Osteoblast (primary cell): ENCODE results near the gene ZNF497. TPM values are rescaled to one million over a fixed set of nuclear protein-coding genes. Genes with fewer than 3 reads are reported as not detected.
"Not testable (repeated sequence)": the region's sequence is repeated elsewhere in the genome, so short reads cannot be mapped to it uniquely, and the experiment has no call there.

ENCODE experiments used
- DNase-seq: peaks from one replicate; pipeline ENCODE4 v3.0.0; 2011; ENCODE audit warnings: low spot score, mixed read lengths; ENCODE audit not compliant: insufficient read length; ENCODE audit errors: missing footprints
- H2AFZ ChIP-seq: 2 replicates; pipeline ENCODE4 v1.6.0; 2011; ENCODE audit warnings: mild to moderate bottlenecking, low read length
- H3K27ac ChIP-seq: 2 replicates; pipeline ENCODE4 v1.5.1; 2011; ENCODE audit warnings: mild to moderate bottlenecking, low read depth, low read length, moderate library complexity
- H3K27me3 ChIP-seq: 2 replicates; pipeline ENCODE4 v1.6.0; 2012; ENCODE audit warnings: mild to moderate bottlenecking, control low read depth, inconsistent platforms, low read length, moderate library complexity; ENCODE audit not compliant: insufficient read depth
- H3K36me3 ChIP-seq: 2 replicates; pipeline ENCODE4 v1.5.1; 2011; ENCODE audit warnings: mild to moderate bottlenecking, low read length, control low read depth, moderate library complexity; ENCODE audit not compliant: insufficient read depth
- H3K4me1 ChIP-seq: 2 replicates; pipeline ENCODE4 v1.5.1; 2011; ENCODE audit warnings: mild to moderate bottlenecking, low read length, control low read depth, moderate library complexity; ENCODE audit not compliant: insufficient read depth
- H3K4me2 ChIP-seq: 2 replicates; pipeline ENCODE4 v1.6.0; 2011; ENCODE audit warnings: mild to moderate bottlenecking, low read length; ENCODE audit not compliant: insufficient read depth
- H3K4me3 ChIP-seq: fragments of 200-600 bp; sonication (generic); 3 replicates; pipeline ENCODE4 v1.5.1; 2012; ENCODE audit warnings: mild to moderate bottlenecking, low read length, inconsistent platforms; ENCODE audit not compliant: insufficient read depth
- H3K79me2 ChIP-seq: 2 replicates; pipeline ENCODE4 v1.6.0; 2012; ENCODE audit warnings: mild to moderate bottlenecking, low read length, control low read depth, inconsistent platforms; ENCODE audit not compliant: insufficient read depth
- H3K9me3 ChIP-seq: 2 replicates; pipeline ENCODE4 v1.5.1; 2011; ENCODE audit warnings: low read depth, low read length, control low read depth
- H4K20me1 ChIP-seq: 2 replicates; pipeline ENCODE4 v1.6.0; 2012; ENCODE audit warnings: mild to moderate bottlenecking, low read length, control low read depth; ENCODE audit not compliant: insufficient read depth
- total RNA-seq: library from RNA; depleted of rRNA; stranded (reverse); fragments of >200 nt; gene quantifications from 2 replicates; pipeline ENCODE4 v1.2.3, GENCODE V29; 2012
- TF ChIP-seq, protein P1 (sequence below): IDR thresholded peaks from 2 replicates; pipeline ENCODE4 v1.5.1; 2011; ENCODE audit warnings: mild to moderate bottlenecking, low read depth, low read length, moderate library complexity; ENCODE audit errors: extremely low read depth

Gene ZNF497
- total RNA-seq, 1 donor, result 1.4 TPM

DNA sequence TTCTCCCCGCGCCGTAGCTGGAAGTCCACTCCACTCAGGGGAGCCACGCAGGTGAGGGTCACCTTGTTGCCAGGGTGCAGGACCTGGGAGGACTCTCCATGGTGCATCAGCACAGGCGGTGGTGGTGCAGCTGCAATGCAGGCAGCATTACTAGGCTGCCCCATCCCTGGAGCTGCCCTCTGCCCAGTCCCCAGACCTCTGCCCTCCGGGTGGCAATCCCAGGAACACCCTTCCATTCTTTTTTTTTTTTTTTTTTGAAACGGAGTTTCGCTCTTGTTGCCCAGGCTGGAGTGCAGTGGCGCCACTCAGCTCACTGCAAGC, 11.0 kb downstream of the ZNF497 start:
- TF ChIP-seq, protein P1, sequence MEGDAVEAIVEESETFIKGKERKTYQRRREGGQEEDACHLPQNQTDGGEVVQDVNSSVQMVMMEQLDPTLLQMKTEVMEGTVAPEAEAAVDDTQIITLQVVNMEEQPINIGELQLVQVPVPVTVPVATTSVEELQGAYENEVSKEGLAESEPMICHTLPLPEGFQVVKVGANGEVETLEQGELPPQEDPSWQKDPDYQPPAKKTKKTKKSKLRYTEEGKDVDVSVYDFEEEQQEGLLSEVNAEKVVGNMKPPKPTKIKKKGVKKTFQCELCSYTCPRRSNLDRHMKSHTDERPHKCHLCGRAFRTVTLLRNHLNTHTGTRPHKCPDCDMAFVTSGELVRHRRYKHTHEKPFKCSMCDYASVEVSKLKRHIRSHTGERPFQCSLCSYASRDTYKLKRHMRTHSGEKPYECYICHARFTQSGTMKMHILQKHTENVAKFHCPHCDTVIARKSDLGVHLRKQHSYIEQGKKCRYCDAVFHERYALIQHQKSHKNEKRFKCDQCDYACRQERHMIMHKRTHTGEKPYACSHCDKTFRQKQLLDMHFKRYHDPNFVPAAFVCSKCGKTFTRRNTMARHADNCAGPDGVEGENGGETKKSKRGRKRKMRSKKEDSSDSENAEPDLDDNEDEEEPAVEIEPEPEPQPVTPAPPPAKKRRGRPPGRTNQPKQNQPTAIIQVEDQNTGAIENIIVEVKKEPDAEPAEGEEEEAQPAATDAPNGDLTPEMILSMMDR, result no peak
- H3K36me3 ChIP-seq, result no peaks in the 10 kb centered on the region
- H3K4me3 ChIP-seq, result no peak overlapping the region
- H4K20me1 ChIP-seq, result no peaks in the 10 kb centered on the region
- H3K79me2 ChIP-seq, result no peaks in the 10 kb centered on the region
- H3K27ac ChIP-seq, result no peak overlapping the region
- peak; percentile 57 for DNase-seq
- H3K9me3 ChIP-seq, result no peaks in the 10 kb centered on the region
- H2AFZ ChIP-seq, result no peak overlapping the region
- peaks cover 31% of the 10 kb centered on the region for H3K27me3 ChIP-seq
- no peaks in the 10 kb centered on the region for H3K4me1 ChIP-seq
- H3K4me2 ChIP-seq, result no peak overlapping the region

DNA sequence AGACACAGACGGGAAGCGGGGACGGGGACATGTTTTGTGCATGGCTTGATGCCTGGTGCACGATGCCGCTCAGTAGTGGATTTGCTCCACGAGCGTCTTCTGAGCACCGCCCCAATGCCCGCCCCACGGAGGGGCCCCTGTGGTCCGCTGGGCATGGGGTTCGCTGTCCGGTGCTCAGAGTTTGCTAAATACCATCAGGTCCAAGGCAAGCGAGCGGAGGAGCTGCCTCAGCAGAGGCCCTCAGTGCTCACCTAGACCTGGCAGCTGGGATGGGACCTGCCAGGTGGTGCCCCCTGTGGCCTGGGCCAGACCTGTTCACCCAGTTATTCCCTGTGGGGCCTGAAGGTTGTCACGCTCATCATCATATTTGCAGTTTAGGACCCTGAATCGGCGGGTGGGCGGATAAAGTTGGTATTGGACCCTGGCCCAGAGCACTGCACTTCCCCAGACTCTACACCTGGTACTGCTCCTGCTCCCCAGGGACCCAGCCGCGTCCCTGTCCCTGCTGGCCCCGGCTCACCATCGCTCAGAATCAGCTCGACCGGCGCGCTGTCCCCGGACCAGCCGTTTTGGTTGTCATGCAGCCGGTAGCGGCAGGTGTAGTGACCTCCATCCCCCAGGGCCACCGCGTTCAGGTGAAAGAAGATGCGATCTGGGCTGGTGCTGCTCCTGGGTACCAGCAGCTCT, 11.5 kb downstream of the ZNF497 start:
- no peaks in the 10 kb centered on the region for H3K36me3 ChIP-seq
- H3K27me3 ChIP-seq, result peaks cover 33% of the 10 kb centered on the region
- no peak overlapping the region for H2AFZ ChIP-seq
- peak; percentile 77 for DNase-seq
- H3K4me3 ChIP-seq, result no peak overlapping the region
- H3K4me2 ChIP-seq, result peak overlapping the region; percentile 45
- H3K79me2 ChIP-seq, result no peaks in the 10 kb centered on the region
- no peaks in the 10 kb centered on the region for H4K20me1 ChIP-seq
- TF ChIP-seq, protein P1, result no peak
- no peaks in the 10 kb centered on the region for H3K4me1 ChIP-seq
- no peak overlapping the region for H3K27ac ChIP-seq
- H3K9me3 ChIP-seq, result no peaks in the 10 kb centered on the region

DNA sequence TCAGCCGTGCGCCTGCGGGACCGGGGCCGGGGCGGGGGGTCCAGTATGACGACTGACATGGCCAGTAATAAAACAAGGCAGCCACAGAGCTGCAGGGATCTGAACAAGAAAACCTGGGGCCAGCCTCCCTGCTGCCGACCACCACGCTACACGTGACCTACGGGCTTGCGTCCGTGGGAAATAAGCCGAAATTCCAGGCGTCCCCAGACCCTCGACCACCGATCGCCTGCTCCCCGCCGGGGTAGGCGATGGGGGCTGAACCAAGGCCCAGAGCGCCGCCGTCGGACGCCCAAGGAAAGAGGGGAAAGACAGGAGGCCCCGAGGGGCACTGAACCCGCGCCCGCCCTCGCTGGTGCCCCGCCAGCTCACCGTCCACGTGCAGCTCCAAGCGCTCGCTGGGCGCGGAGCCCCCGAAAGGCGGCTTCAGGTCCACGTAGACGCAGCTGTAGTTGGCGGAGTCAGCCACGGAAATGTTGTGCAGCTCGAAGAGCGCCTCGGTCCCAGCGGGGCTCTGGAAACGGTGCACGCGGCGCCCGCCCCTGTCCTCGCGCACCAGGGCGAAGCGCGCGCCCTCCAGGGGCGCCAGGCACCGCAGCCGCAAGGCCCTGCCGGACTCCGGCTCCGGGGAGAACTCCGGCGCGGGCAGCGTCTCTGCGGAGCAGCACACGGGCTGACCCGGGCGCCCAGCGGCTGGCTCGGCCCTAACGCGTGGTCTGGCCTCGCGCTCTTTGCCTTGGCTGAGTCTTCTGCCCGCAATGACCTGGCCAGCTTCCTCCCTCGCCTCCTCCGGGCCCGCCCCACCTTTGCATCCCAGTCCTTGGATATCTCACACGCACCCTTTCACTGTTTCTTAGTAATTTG, 12.3 kb downstream of the ZNF497 start:
- peak; percentile 80 for DNase-seq
- no peaks in the 10 kb centered on the region for H4K20me1 ChIP-seq
- peak overlapping the region; percentile 22 for H2AFZ ChIP-seq
- no peaks in the 10 kb centered on the region for H3K9me3 ChIP-seq
- peaks cover 27% of the 10 kb centered on the region for H3K27me3 ChIP-seq
- no peaks in the 10 kb centered on the region for H3K79me2 ChIP-seq
- TF ChIP-seq, protein P1, result no peak
- H3K4me2 ChIP-seq, result peak overlapping the region; percentile 45
- no peaks in the 10 kb centered on the region for H3K36me3 ChIP-seq
- no peaks in the 10 kb centered on the region for H3K4me1 ChIP-seq
- H3K27ac ChIP-seq, result no peak overlapping the region
- H3K4me3 ChIP-seq, result peak overlapping the region; percentile 35

GRCh38 chr19:58349590-58349989, 13.0 kb downstream of the ZNF497 start:
- H3K79me2 ChIP-seq, result no peaks in the 10 kb centered on the region
- TF ChIP-seq, protein P1, result no peak
- no peak overlapping the region for H2AFZ ChIP-seq
- no peak overlapping the region for H3K4me3 ChIP-seq
- H3K27me3 ChIP-seq, result peaks cover 27% of the 10 kb centered on the region
- H3K36me3 ChIP-seq, result no peaks in the 10 kb centered on the region
- no peaks in the 10 kb centered on the region for H3K9me3 ChIP-seq
- no peak for DNase-seq
- H4K20me1 ChIP-seq, result no peaks in the 10 kb centered on the region
- H3K4me1 ChIP-seq, result no peaks in the 10 kb centered on the region
- no peak overlapping the region for H3K27ac ChIP-seq
- H3K4me2 ChIP-seq, result peak overlapping the region; percentile 45

DNA sequence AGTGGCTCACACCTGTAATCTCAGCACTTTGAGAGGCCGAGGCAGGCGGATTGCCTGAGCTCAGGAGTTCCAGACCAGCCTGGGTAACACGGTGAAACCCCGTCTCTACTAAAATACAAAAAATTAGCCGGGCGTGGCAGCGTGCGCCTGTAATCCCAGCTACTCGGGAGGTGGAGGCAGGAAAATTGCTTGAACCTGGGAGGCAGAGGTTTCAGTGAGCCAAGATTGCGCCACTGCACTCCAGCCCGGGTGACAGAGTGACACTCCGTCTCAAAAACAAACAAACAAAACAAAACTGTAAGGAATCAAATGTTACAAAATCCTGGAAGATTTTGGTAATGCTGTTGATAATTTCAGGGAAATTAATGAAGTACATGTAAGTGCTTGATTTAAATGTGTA, 14.5 kb downstream of the ZNF497 start:
- not testable (repeated sequence) for H4K20me1 ChIP-seq, H3K4me1 ChIP-seq, H2AFZ ChIP-seq, H3K27ac ChIP-seq, H3K9me3 ChIP-seq, H3K79me2 ChIP-seq, H3K36me3 ChIP-seq
- DNase-seq, result peak; percentile 53
- Histone ChIP-seq H3K4me2 (peak overlapping the region; percentile 74), H3K4me3 (peak overlapping the region; percentile 73), H3K27me3 (peaks cover 27% of the 10 kb centered on the region)
